Caco-2 (cell line): ENCODE measurements around the gene BANP. TPM values are rescaled to one million over a fixed set of nuclear protein-coding genes. Genes with fewer than 3 reads are reported as not detected.
A peak's percentile ranks its signal among the peaks of the same experiment; 100 is the strongest.

ENCODE experiments used
- BruUV-seq: library from RNA; stranded (reverse); fragments of 400-500 nt; replicated peaks from 2 replicates; lab custom pipeline; 2021; lab: Mats Ljungman, UMichigan
- CTCF ChIA-PET: fragments of 300-600 bp; sonication (Branson Sonifier 250); formaldehyde crosslinking; loops from one replicate; lab custom pipeline; 2022; ENCODE audit warnings: antibody characterized with exemption; lab: Charles Lee
- POLR2A ChIA-PET: fragments of 300-600 bp; sonication (Branson Sonifier 250); formaldehyde crosslinking; loops from one replicate; lab custom pipeline; 2022; ENCODE audit warnings: antibody characterized with exemption; lab: Charles Lee
- DNase-seq, 2 experiments: peaks; one replicate each; pipeline versions ENCODE4 v3.0.0 to v3.0.0-alpha.2; 2020 to 2022
- H3K27me3 ChIP-seq: replicated peaks from 2 replicates; pipeline ENCODE4 v1.6.0; 2011; ENCODE audit warnings: low read length; ENCODE audit not compliant: control insufficient read depth, insufficient read depth
- H3K36me3 ChIP-seq: 2 replicates; pipeline ENCODE4 v1.5.1; 2011; ENCODE audit warnings: low read length; ENCODE audit not compliant: control insufficient read depth, insufficient read depth
- H3K4me1 ChIP-seq: fragments of 250-450 bp; sonication (Bioruptor Pico); 2 replicates; pipeline ENCODE4 v1.5.1; 2020; ENCODE audit warnings: mild to moderate bottlenecking
- H3K4me3 ChIP-seq: 2 replicates; pipeline ENCODE4 v1.5.1; 2011; ENCODE audit warnings: low read depth, mild to moderate bottlenecking, control low read depth, low read length
- H3K9me3 ChIP-seq: fragments of 250-450 bp; sonication (Bioruptor Pico); 2 replicates; pipeline ENCODE4 v1.5.1; 2020; ENCODE audit warnings: mild to moderate bottlenecking, moderate library complexity
- H3K27ac Mint-ChIP-seq: one replicate; pipeline ENCODE4 v1.8.0; 2022; ENCODE audit warnings: mixed read lengths; ENCODE audit not compliant: unreplicated experiment
- H3K27me3 Mint-ChIP-seq: one replicate; pipeline ENCODE4 v1.8.0; 2022; ENCODE audit warnings: mixed read lengths; ENCODE audit not compliant: insufficient read depth, unreplicated experiment
- H3K36me3 Mint-ChIP-seq: one replicate; pipeline ENCODE4 v1.8.0; 2022; ENCODE audit warnings: mild to moderate bottlenecking, mixed read lengths; ENCODE audit not compliant: insufficient read depth, unreplicated experiment
- H3K4me1 Mint-ChIP-seq: one replicate; pipeline ENCODE4 v1.8.0; 2022; ENCODE audit warnings: low read depth, mixed read lengths; ENCODE audit not compliant: unreplicated experiment
- H3K4me3 Mint-ChIP-seq: one replicate; pipeline ENCODE4 v1.8.0; 2022; ENCODE audit warnings: mild to moderate bottlenecking, moderate library complexity, mixed read lengths; ENCODE audit not compliant: unreplicated experiment
- H3K9me3 Mint-ChIP-seq: one replicate; pipeline ENCODE4 v1.8.0; 2022; ENCODE audit warnings: mixed read lengths; ENCODE audit not compliant: unreplicated experiment
- intact Hi-C: fragments of 100-400 bp; cut with micrococcal nuclease; formaldehyde crosslinking; loops from one replicate; pipeline ENCODE4 v1.10.0; 2022; ENCODE audit not compliant: unreplicated experiment
- total RNA-seq: library from RNA; stranded (reverse); gene quantifications from 2 replicates; pipeline ENCODE4 v1.2.3, GENCODE V29; 2022
- TF ChIP-seq, protein P1 (sequence below), 2 experiments: fragments of 200-600 bp in 1 of 2; IDR thresholded peaks; 1 replicate in 1 of 2; 2 replicates in 1 of 2; pipeline versions ENCODE4 v1.5.1 to v1.8.0; 2011 to 2022; ENCODE audit warnings: antibody characterized with exemption in 1 of 2, control low read depth in 1 of 2, inconsistent platforms in 1 of 2, low read depth in 1 of 2, low read length in 1 of 2, mild to moderate bottlenecking in 1 of 2, moderate library complexity in 1 of 2; ENCODE audit not compliant: insufficient read depth in 1 of 2, severe bottlenecking in 1 of 2, unreplicated experiment in 1 of 2

The BANP gene
- total RNA-seq, 1 experiment from 2014 or later, result 44.4 TPM

DNA sequence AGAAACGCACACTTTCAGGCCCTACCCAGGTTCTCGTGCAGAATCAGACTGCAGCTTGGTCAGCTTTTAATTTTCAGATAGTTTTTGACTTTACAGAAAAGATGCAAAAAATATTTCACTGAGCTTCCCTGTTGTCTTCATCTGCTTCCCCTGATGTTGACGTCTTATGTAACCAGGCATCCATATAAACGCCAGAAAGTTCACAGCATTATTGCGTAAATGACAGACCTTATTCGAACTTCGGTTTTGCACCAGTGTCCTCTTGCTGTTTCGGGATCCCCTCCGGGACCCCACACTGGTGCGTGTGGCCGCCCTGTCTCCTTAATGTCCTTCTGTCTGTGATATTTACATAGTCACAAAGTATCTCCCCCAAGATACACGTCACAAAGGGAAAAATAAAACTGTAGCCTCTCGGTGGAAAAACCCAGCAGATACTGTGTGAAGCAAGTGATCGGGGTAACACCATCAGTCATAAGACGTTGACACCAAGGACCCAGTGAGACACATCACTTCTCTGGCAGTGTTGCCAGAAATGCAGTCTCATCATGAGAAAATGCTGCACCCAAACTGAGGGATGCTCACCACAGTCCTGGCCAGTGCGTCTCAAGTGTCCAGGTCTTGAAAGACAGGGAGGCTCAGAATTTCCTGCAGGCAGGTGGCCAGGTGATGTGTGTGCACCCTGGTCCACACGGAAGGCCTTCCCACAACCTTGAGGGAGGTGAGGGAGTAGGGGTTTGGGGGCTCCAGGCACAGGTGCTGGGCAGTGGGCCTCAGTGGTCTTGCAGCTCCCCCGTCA, 4.3 kb downstream of the BANP start:
- H3K4me3 ChIP-seq, result no peak overlapping the region
- H3K36me3 Mint-ChIP-seq, result peaks cover 34% of the 10 kb centered on the region
- ChIA-PET CTCF (no interaction called here), POLR2A (no interaction called here)
- H3K9me3 Mint-ChIP-seq, result no peaks in the 10 kb centered on the region
- peaks cover 6% of the 10 kb centered on the region; the same call in 1 of the 2 replicates for H3K4me1 ChIP-seq
- H3K9me3 ChIP-seq, result no peaks in the 10 kb centered on the region
- TF ChIP-seq, protein P1, sequence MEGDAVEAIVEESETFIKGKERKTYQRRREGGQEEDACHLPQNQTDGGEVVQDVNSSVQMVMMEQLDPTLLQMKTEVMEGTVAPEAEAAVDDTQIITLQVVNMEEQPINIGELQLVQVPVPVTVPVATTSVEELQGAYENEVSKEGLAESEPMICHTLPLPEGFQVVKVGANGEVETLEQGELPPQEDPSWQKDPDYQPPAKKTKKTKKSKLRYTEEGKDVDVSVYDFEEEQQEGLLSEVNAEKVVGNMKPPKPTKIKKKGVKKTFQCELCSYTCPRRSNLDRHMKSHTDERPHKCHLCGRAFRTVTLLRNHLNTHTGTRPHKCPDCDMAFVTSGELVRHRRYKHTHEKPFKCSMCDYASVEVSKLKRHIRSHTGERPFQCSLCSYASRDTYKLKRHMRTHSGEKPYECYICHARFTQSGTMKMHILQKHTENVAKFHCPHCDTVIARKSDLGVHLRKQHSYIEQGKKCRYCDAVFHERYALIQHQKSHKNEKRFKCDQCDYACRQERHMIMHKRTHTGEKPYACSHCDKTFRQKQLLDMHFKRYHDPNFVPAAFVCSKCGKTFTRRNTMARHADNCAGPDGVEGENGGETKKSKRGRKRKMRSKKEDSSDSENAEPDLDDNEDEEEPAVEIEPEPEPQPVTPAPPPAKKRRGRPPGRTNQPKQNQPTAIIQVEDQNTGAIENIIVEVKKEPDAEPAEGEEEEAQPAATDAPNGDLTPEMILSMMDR (IDR thresholded peaks at IDR 0.05; ENCODE audit: insufficient read depth in 1 of 2, low read depth in 1 of 2, low read length in 1 of 2, severe bottlenecking in 1 of 2, unreplicated experiment in 1 of 2), result no peak
- no peaks in the 10 kb centered on the region for H3K27me3 ChIP-seq
- peaks cover 17% of the 10 kb centered on the region for H3K4me1 Mint-ChIP-seq
- no TSS peak for BruUV-seq
- no peaks in the 10 kb centered on the region; the same call in 1 of the 2 replicates for H3K36me3 ChIP-seq
- intact Hi-C loops, result no loop called here
- DNase-seq, result no peak
- H3K27me3 Mint-ChIP-seq, result no peaks in the 10 kb centered on the region
- no peak overlapping the region for H3K4me3 Mint-ChIP-seq
- H3K27ac Mint-ChIP-seq, result no peak overlapping the region

DNA sequence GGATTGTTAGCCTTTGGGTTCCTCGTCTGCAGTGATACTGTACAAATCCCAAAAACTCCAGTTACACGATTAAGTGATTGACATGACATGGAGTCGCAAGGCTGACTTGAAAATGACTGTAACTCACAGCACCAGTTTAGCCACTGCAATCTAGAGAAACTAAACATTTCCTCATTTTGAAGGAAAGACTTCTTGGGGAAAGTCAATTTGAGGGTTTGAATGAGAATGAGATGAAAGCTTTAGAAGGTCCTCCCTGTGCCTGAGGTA, 4.8 kb downstream of the BANP start:
- TF ChIP-seq, protein P1 (IDR thresholded peaks at IDR 0.05; ENCODE audit: insufficient read depth in 1 of 2, low read depth in 1 of 2, low read length in 1 of 2, severe bottlenecking in 1 of 2, unreplicated experiment in 1 of 2), result no peak
- Mint-ChIP-seq H3K4me1 (peaks cover 17% of the 10 kb centered on the region), H3K4me3 (no peak overlapping the region), H3K27me3 (no peaks in the 10 kb centered on the region), H3K36me3 (peaks cover 28% of the 10 kb centered on the region), H3K27ac (no peak overlapping the region), H3K9me3 (no peaks in the 10 kb centered on the region)
- no TSS peak for BruUV-seq
- no peaks in the 10 kb centered on the region for H3K27me3 ChIP-seq
- CTCF ChIA-PET, result no interaction called here
- no peak for DNase-seq
- H3K4me1 ChIP-seq, result peaks cover 6% of the 10 kb centered on the region; the same call in 1 of the 2 replicates
- H3K36me3 ChIP-seq, result no peaks in the 10 kb centered on the region; the same call in 1 of the 2 replicates
- POLR2A ChIA-PET, result interaction anchor here (0.7 kb wide), 1 partner anchor 11 kb away, joined by 4 read pairs; no protein-coding TSS in a partner anchor
- no peaks in the 10 kb centered on the region for H3K9me3 ChIP-seq
- H3K4me3 ChIP-seq, result no peak overlapping the region
- intact Hi-C loops, result no loop called here

DNA sequence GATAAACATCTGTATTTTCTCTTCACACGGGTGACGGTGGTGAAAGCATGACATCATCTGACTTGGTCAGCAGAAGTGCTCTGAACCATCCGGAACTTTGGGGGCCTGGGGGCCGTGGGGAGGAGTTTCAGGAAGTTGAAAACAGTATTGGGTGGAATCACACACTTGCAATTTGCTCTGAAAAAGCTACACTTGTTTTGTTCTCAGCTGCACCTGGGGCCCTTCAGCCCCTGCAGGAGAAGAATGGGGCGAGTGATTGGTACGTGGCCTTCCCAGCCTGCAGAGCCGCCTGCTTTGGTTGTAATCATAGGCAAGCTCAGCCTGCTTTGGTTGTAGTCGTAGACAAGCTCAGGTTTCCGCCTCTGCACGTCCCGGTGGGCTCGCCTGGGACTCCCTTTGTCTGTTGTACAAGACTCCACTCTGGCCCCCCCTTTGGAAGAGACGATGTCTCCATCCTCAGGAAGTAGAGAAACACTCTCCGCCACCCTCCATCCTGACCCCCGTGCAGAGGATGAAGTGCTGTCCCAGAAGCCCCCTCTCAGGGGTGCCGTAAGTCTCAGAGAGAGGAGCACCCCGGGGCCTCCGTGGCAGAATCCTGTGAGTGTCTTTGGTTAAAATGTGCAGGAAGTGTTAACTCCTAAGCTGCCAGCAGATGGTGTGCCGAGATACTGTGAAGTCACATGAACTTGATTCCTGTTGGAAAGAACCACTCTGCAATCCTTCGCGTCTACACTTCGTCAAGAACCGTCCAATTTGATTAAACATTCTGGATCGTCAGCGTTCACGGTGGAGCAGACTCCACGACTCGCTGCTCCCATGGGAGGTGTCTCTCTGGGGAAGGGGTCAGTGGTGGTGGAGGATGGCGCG, 5.4 kb downstream of the BANP start:
- Mint-ChIP-seq H3K9me3 (no peaks in the 10 kb centered on the region), H3K27me3 (no peaks in the 10 kb centered on the region), H3K27ac (peak overlapping the region; percentile 42), H3K36me3 (peaks cover 27% of the 10 kb centered on the region), H3K4me3 (no peak overlapping the region), H3K4me1 (peaks cover 17% of the 10 kb centered on the region)
- TF ChIP-seq, protein P1 (IDR thresholded peaks at IDR 0.05; ENCODE audit: insufficient read depth in 1 of 2, low read depth in 1 of 2, low read length in 1 of 2, severe bottlenecking in 1 of 2, unreplicated experiment in 1 of 2), result no peak
- DNase-seq, result no peak
- no TSS peak for BruUV-seq
- Histone ChIP-seq H3K36me3 (no peaks in the 10 kb centered on the region; the same call in 1 of the 2 replicates), H3K4me3 (no peak overlapping the region), H3K27me3 (no peaks in the 10 kb centered on the region), H3K4me1 (peaks cover 12% of the 10 kb centered on the region; the same call in 1 of the 2 replicates), H3K9me3 (no peaks in the 10 kb centered on the region)
- ChIA-PET CTCF (no interaction called here), POLR2A (interaction anchor here (0.7 kb wide), 1 partner anchor 11 kb away, joined by 4 read pairs; no protein-coding TSS in a partner anchor)
- intact Hi-C loops, result no loop called here
